ENCODE results near the gene MRAP2. TPM values are rescaled to one million over a fixed set of nuclear protein-coding genes. Genes with fewer than 3 reads are reported as not detected.

The MRAP2 gene
- total and polyA plus RNA-seq, 2 experiments from 2014 or later, result 1.1 to 1.3 TPM

- no peak overlapping the region for H3K9ac ChIP-seq
- no peaks in the 10 kb centered on the region for H3K36me3 ChIP-seq (ENCODE audit: low read depth)
- no peak overlapping the region for H3K4me3 ChIP-seq
- 90 to 92% methylated on average over 5 of the region's 5 CpGs for WGBS, 2 experiments (ENCODE audit: low coverage in 1 of 2, low lambda C conversion rate in 2 of 2, missing lambda C conversion rate in 2 of 2)
- no peaks in the 10 kb centered on the region for H4K20me1 ChIP-seq (ENCODE audit: insufficient read depth)
- no peaks in the 10 kb centered on the region for H3K4me1 ChIP-seq (ENCODE audit: insufficient read depth)
- DNase-seq, result no peak
- H2AFZ ChIP-seq, result no peak overlapping the region
- TF ChIP-seq EZH2phosphoT487 (IDR thresholded peaks at IDR 0.05; ENCODE audit: insufficient read depth, low read depth) (no peak), EZH2 (IDR thresholded peaks at IDR 0.05; ENCODE audit: insufficient read depth, poor library complexity, severe bottlenecking) (no peak)
- no peak overlapping the region for H3K27ac ChIP-seq
- no peaks in the 10 kb centered on the region for H3K79me2 ChIP-seq (ENCODE audit: insufficient read depth)
- no peaks in the 10 kb centered on the region for H3K27me3 ChIP-seq (replicated peaks; ENCODE audit: insufficient read depth)
- H3K4me2 ChIP-seq (ENCODE audit: unreplicated experiment), result no peak overlapping the region
- H3F3A ChIP-seq (ENCODE audit: insufficient read depth), result no peaks in the 10 kb centered on the region
- H3K9me3 ChIP-seq (ENCODE audit: low read depth), result no peaks in the 10 kb centered on the region
- H3K9me2 ChIP-seq (ENCODE audit: insufficient read depth), result no peaks in the 10 kb centered on the region
- in situ Hi-C loops (cut with MboI), result no loop called here
Observed at GRCh38 chr6:84135291-84135690, 101.7 kb downstream of the MRAP2 start.

GRCh38 chr6:84136364-84137050, 102.9 kb downstream of the MRAP2 start:
- no peak for DNase-seq

GRCh38 chr6:84137051-84137375, 103.4 kb downstream of the MRAP2 start:
- no peak overlapping the region for H3K4me2 ChIP-seq (ENCODE audit: unreplicated experiment)

More at GRCh38 chr6:84136364-84137050, 102.9 kb downstream of the MRAP2 start:
- Histone ChIP-seq H3K9me2 (ENCODE audit: insufficient read depth) (no peaks in the 10 kb centered on the region), H3K4me3 (no peak overlapping the region), H3K9me3 (ENCODE audit: low read depth) (no peaks in the 10 kb centered on the region), H3F3A (ENCODE audit: insufficient read depth) (no peaks in the 10 kb centered on the region), H3K79me2 (ENCODE audit: insufficient read depth) (no peaks in the 10 kb centered on the region), H4K20me1 (ENCODE audit: insufficient read depth) (no peaks in the 10 kb centered on the region), H3K4me1 (ENCODE audit: insufficient read depth) (no peaks in the 10 kb centered on the region), H3K27me3 (replicated peaks; ENCODE audit: insufficient read depth) (no peaks in the 10 kb centered on the region), H2AFZ (no peak overlapping the region), H3K4me2 (ENCODE audit: unreplicated experiment) (no peak overlapping the region), H3K9ac (no peak overlapping the region), H3K36me3 (ENCODE audit: low read depth) (no peaks in the 10 kb centered on the region), H3K27ac (no peak overlapping the region)
- in situ Hi-C loops (cut with MboI), result no loop called here
- TF ChIP-seq EZH2phosphoT487 (IDR thresholded peaks at IDR 0.05; ENCODE audit: insufficient read depth, low read depth) (no peak), EZH2 (IDR thresholded peaks at IDR 0.05; ENCODE audit: insufficient read depth, poor library complexity, severe bottlenecking) (no peak)
- 82 to 86% methylated on average over 4 of the region's 4 CpGs for WGBS, 2 experiments (ENCODE audit: low coverage in 1 of 2, low lambda C conversion rate in 2 of 2, missing lambda C conversion rate in 2 of 2)

GRCh38 chr6:84137989-84138575, 104.5 kb downstream of the MRAP2 start:
- H3K4me3 ChIP-seq, result no peak overlapping the region
- H4K20me1 ChIP-seq (ENCODE audit: insufficient read depth), result no peaks in the 10 kb centered on the region
- H3K4me2 ChIP-seq (ENCODE audit: unreplicated experiment), result no peak overlapping the region
- no peaks in the 10 kb centered on the region for H3K27me3 ChIP-seq (replicated peaks; ENCODE audit: insufficient read depth)
- no peak for TF ChIP-seq EZH2phosphoT487 (IDR thresholded peaks at IDR 0.05; ENCODE audit: insufficient read depth, low read depth)
- no peak for TF ChIP-seq EZH2 (IDR thresholded peaks at IDR 0.05; ENCODE audit: insufficient read depth, poor library complexity, severe bottlenecking)
- H3K4me1 ChIP-seq (ENCODE audit: insufficient read depth), result no peaks in the 10 kb centered on the region
- no peaks in the 10 kb centered on the region for H3K9me2 ChIP-seq (ENCODE audit: insufficient read depth)
- in situ Hi-C loops (cut with MboI), result no loop called here
- no peaks in the 10 kb centered on the region for H3K9me3 ChIP-seq (ENCODE audit: low read depth)
- H3K27ac ChIP-seq, result no peak overlapping the region
- DNase-seq, result no peak
- H3K36me3 ChIP-seq (ENCODE audit: low read depth), result no peaks in the 10 kb centered on the region; the same call in 1 of the 2 replicates
- H3K79me2 ChIP-seq (ENCODE audit: insufficient read depth), result no peaks in the 10 kb centered on the region
- H3K9ac ChIP-seq, result no peak overlapping the region
- 88% methylated on average over 2 of the region's 2 CpGs for WGBS, 2 experiments (ENCODE audit: low coverage in 1 of 2, low lambda C conversion rate in 2 of 2, missing lambda C conversion rate in 2 of 2)
- H3F3A ChIP-seq (ENCODE audit: insufficient read depth), result no peaks in the 10 kb centered on the region
- no peak overlapping the region for H2AFZ ChIP-seq

More at GRCh38 chr6:84137051-84137375, 103.4 kb downstream of the MRAP2 start:
- H3K36me3 ChIP-seq (ENCODE audit: low read depth), result no peaks in the 10 kb centered on the region
- TF ChIP-seq EZH2phosphoT487 (IDR thresholded peaks at IDR 0.05; ENCODE audit: insufficient read depth, low read depth) (no peak), EZH2 (IDR thresholded peaks at IDR 0.05; ENCODE audit: insufficient read depth, poor library complexity, severe bottlenecking) (no peak)
- H3K27me3 ChIP-seq (replicated peaks; ENCODE audit: insufficient read depth), result no peaks in the 10 kb centered on the region
- no peaks in the 10 kb centered on the region for H3K4me1 ChIP-seq (ENCODE audit: insufficient read depth)
- no peak overlapping the region for H3K4me3 ChIP-seq
- no peaks in the 10 kb centered on the region for H3K9me2 ChIP-seq (ENCODE audit: insufficient read depth)
- no peaks in the 10 kb centered on the region for H4K20me1 ChIP-seq (ENCODE audit: insufficient read depth)
- 79 to 81% methylated on average over 5 of the region's 5 CpGs for WGBS, 2 experiments (ENCODE audit: low coverage in 1 of 2, low lambda C conversion rate in 2 of 2, missing lambda C conversion rate in 2 of 2)
- no peak overlapping the region for H3K27ac ChIP-seq
- no peaks in the 10 kb centered on the region for H3K79me2 ChIP-seq (ENCODE audit: insufficient read depth)
- H3K9me3 ChIP-seq (ENCODE audit: low read depth), result no peaks in the 10 kb centered on the region
- no peaks in the 10 kb centered on the region for H3F3A ChIP-seq (ENCODE audit: insufficient read depth)
- DNase-seq, result no peak
- no peak overlapping the region for H3K9ac ChIP-seq
- in situ Hi-C loops (cut with MboI), result no loop called here
- no peak overlapping the region for H2AFZ ChIP-seq
